Measurements from ENCODE around the gene NLRC5. TPM values are rescaled to one million over a fixed set of nuclear protein-coding genes. Genes with fewer than 3 reads are reported as not detected.
"Not testable (repeated sequence)": the region's sequence is repeated elsewhere in the genome, so short reads cannot be mapped to it uniquely, and the experiment has no call there.

The NLRC5 gene
- total RNA-seq, 1 donor from 2014 or later, result 4.5 TPM

DNA sequence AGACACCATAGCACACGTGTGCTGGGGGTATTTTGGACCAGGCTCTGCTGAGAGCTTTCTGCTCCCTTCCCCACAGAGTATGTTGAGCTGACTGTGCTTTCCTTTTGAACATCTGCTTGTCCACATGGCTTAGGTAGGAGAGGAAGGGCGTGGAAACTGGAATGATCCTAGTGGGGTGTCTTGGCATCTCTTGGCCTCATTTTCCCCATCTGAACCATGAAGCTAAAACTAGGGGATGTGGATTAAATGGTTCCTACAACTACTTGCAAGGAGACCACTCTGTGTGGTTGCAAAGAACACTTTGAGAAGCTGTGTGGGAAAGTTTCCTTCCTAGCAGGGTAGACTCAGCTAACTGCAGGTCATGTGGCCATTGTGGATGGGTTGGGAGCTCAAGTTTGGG, 6.7 kb upstream of the NLRC5 start:
- H3K4me3 ChIP-seq (ENCODE audit: low read depth, low read length), result no peak overlapping the region
- no peak for DNase-seq (ENCODE audit: low read depth)
- TF ChIP-seq, protein P1, sequence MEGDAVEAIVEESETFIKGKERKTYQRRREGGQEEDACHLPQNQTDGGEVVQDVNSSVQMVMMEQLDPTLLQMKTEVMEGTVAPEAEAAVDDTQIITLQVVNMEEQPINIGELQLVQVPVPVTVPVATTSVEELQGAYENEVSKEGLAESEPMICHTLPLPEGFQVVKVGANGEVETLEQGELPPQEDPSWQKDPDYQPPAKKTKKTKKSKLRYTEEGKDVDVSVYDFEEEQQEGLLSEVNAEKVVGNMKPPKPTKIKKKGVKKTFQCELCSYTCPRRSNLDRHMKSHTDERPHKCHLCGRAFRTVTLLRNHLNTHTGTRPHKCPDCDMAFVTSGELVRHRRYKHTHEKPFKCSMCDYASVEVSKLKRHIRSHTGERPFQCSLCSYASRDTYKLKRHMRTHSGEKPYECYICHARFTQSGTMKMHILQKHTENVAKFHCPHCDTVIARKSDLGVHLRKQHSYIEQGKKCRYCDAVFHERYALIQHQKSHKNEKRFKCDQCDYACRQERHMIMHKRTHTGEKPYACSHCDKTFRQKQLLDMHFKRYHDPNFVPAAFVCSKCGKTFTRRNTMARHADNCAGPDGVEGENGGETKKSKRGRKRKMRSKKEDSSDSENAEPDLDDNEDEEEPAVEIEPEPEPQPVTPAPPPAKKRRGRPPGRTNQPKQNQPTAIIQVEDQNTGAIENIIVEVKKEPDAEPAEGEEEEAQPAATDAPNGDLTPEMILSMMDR (conservative IDR thresholded peaks at IDR 0.05; ENCODE audit: low read depth, low read length), result no peak

DNA sequence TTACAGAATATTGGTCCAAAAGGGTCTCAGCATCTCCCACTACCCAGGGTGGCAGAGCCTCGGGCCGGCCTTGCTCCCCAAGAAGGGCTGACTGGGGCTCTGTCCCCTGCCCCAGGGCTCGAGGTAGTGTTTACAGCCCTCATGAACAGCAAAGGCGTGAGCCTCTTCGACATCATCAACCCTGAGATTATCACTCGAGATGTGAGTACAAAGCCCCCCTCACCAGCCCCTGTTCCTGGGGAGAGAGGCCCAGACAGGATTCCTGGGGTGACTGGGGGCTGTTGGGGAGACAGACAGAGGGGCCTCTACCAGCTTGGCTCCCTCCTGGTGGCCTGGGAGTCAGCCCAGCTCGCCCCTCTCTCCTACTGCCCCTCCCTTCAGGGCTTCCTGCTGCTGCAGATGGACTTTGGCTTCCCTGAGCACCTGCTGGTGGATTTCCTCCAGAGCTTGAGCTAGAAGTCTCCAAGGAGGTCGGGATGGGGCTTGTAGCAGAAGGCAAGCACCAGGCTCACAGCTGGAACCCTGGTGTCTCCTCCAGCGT, 6.1 kb upstream of the NLRC5 start:
- TF ChIP-seq, protein P1 (conservative IDR thresholded peaks at IDR 0.05; ENCODE audit: low read depth, low read length), result no peak
- H3K4me3 ChIP-seq (ENCODE audit: low read depth, low read length), result no peak overlapping the region
- no peak for DNase-seq (ENCODE audit: low read depth)

DNA sequence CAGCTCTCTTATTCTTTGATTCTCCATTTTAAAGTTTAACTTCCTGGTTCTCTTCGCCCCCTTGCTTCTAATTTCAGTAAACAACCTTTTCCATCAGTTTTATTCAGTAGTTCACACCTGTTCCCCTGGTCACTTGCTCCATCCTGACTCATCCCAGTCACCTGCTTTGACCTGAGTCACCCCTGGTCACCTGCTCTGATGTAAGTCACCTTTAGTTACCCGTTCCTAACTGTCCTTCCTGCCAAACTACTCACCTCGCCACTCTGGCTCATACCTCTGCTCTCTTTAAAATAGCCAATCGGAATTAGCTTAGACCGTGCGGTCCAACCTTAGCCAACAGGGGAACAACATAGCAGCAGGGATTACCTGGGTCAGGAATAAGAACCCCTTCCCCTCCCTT, 4.7 kb upstream of the NLRC5 start:
- no peak for DNase-seq (ENCODE audit: low read depth)
- H3K4me3 ChIP-seq (ENCODE audit: low read depth, low read length), result no peak overlapping the region
- TF ChIP-seq, protein P1 (conservative IDR thresholded peaks at IDR 0.05; ENCODE audit: low read depth, low read length), result no peak

DNA sequence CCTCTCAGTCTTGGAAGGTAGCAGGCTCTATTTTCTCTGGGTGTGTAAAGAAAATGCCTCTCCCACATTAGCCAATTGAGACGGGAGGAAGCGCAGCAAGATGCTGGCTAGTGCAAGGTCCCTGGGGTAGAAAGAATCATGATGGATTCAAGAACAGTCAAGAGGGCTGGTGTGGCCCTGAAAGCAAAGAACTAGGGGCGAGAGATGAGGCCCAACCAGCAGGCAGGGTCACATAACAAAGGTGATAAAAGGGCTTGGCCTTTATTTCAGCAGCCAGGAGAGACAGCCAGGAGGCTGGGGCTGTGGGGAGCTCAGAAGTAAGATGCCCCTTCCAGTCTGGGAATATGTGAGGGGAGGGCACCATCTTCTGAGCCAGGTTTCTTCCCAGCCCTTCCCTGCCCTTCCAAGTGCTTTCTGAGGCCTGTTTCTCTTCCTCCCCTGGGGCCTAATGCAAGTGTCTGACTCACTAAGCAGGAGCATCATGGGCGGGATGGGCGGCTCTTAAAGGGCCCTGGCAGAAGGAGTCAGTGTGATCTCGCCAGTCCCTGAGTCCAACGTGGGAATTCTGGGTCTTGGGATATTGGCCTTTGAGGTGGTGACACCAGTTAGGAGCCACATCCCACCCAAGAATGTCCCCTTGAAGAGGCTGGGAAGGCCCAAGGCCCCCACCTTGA, 3.9 kb upstream of the NLRC5 start:
- H3K4me3 ChIP-seq (ENCODE audit: low read depth, low read length), result no peak overlapping the region
- TF ChIP-seq, protein P1 (conservative IDR thresholded peaks at IDR 0.05; ENCODE audit: low read depth, low read length), result no peak
- peak; percentile 33 for DNase-seq (ENCODE audit: low read depth)

DNA sequence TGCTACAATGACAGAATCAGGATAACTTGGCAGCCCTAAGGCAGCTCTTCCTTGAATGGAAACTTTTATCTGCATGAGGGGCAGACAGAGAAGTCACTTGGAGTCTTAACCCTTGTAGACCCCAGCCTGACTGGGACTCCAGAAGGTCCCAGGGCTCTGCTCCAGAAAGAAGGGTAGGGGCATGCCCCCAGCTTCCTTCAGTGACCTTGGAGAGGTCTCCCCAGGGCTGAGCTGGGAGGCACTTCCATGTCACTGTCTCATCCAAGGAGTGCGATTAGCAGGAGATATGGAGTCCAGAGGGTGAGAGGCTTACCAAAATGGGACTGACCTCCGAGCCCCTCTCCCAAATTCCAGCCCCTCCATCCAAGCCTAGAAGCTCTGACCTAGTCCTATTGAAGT, 3.4 kb upstream of the NLRC5 start:
- TF ChIP-seq, protein P1 (conservative IDR thresholded peaks at IDR 0.05; ENCODE audit: low read depth, low read length), result no peak
- H3K4me3 ChIP-seq (ENCODE audit: low read depth, low read length), result no peak overlapping the region
- DNase-seq (ENCODE audit: low read depth), result no peak

DNA sequence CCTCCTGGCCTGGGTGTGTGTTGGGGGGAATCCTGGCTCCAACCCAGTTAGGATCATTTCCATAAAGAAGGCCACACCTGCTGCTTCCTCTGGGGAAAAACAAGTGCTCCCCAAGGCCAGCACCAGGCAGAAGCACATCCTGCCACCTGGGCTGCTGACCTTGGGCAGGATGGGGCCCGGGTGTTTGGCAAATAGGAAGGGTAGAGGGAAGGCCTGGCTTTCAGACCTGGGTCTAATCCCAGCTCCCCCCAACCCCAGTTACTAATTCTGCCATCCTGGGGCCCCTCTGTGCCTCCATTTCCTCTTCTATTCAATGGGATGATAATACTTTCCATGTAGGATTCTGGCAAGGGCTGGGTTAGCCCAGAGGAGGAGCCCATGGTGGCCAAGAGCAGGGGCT, 3.0 kb upstream of the NLRC5 start:
- H3K4me3 ChIP-seq (ENCODE audit: low read depth, low read length), result no peak overlapping the region
- TF ChIP-seq, protein P1 (conservative IDR thresholded peaks at IDR 0.05; ENCODE audit: low read depth, low read length), result no peak

DNA sequence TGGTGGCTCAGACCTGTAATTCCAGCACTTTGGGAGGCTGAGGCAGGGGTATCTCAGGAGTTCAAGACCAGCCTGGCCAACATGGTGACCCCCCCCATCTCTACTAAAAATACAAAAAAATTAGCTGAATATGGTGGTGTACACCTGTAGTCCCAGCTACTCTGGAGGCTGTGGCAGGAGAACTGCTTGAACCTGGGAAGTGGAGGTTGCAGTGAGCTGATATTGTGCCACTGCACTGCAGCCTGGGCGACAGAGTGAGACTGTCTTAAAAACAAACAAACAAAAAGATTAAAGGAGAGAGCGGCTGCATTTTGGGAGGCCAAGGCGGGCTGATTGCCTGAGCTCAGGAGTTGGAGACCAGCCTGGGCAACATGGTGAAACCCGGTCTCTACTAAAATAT, 2.4 kb upstream of the NLRC5 start:
- not testable (repeated sequence) for DNase-seq (ENCODE audit: low read depth); H3K4me3 ChIP-seq (ENCODE audit: low read depth, low read length)

More for the DNA sequence above, 3.0 kb upstream of the NLRC5 start:
- no peak for DNase-seq (ENCODE audit: low read depth)
